Gastroesophageal sphincter (tissue), 4 donors: ENCODE data around the gene GRAMD4. TPM values are rescaled to one million over a fixed set of nuclear protein-coding genes. Genes with fewer than 3 reads are reported as not detected.

ENCODE experiments used
- ATAC-seq: fragments of 150-250 bp; one replicate; pipeline ENCODE4 v1.9.1; 2016; ENCODE audit warnings: mild to moderate bottlenecking, moderate library complexity
- H3K27ac ChIP-seq, 4 donors: fragments of 200-600 bp; sonication (generic) in 3 of 4; 1 replicate in 3 of 4; 2 replicates in 1 of 4; pipeline ENCODE4 v1.5.1; 2016 to 2019
- H3K27me3 ChIP-seq: fragments of 200-600 bp; sonication (generic); one replicate; pipeline ENCODE4 v1.5.1; 2019
- H3K36me3 ChIP-seq, 2 donors: fragments of 200-600 bp; sonication (generic); one replicate each; pipeline ENCODE4 v1.5.1; 2019; ENCODE audit warnings: control low read depth in 1 of 2
- H3K4me1 ChIP-seq, 3 donors: fragments of 200-600 bp; sonication (generic); 1 replicate in 2 of 3; 2 replicates in 1 of 3; pipeline ENCODE4 v1.5.1; 2016 to 2019; ENCODE audit warnings: control low read depth in 2 of 3
- H3K4me3 ChIP-seq, 2 donors: fragments of 200-600 bp; sonication (generic); one replicate each; pipeline ENCODE4 v1.5.1; 2019; ENCODE audit warnings: mild to moderate bottlenecking in 1 of 2, moderate library complexity in 1 of 2
- H3K9me3 ChIP-seq, 3 donors: fragments of 200-600 bp; sonication (generic); one replicate each; pipeline ENCODE4 v1.5.1; 2017 to 2019; ENCODE audit warnings: control low read depth in 2 of 3
- EP300 ChIP-seq: sonication (generic); formaldehyde crosslinking; IDR thresholded peaks from one replicate; pipeline ENCODE4 v1.6.1; 2017; ENCODE audit warnings: antibody characterized with exemption, mild to moderate bottlenecking
- POLR2A ChIP-seq, 2 donors: fragments of 450-650 bp; IDR thresholded peaks; one replicate each; pipeline ENCODE4 v1.6.1; 2017; ENCODE audit warnings: antibody characterized with exemption in 2 of 2, mild to moderate bottlenecking in 2 of 2, moderate library complexity in 1 of 2
- POLR2AphosphoS5 ChIP-seq: sonication (generic); formaldehyde crosslinking; IDR thresholded peaks from one replicate; pipeline ENCODE4 v1.6.1; 2017; ENCODE audit warnings: antibody characterized with exemption
- WGBS, 2 donors: methylation state at CpG; one replicate each; pipeline ENCODE4 v1.1.5; 2018; ENCODE audit warnings: low coverage in 1 of 2; 5-methylcytosine and 5-hydroxymethylcytosine counted together
- total RNA-seq, 4 donors: library from RNA; depleted of rRNA; stranded (reverse); fragments of >200 nt; gene quantifications; one replicate each; pipeline ENCODE4 v1.1.0, GENCODE V29; 2016
- TF ChIP-seq, protein P1 (sequence below), 4 experiments: fragments of 200-600 bp in 2 of 4; fragments of 450-650 bp in 2 of 4; sonication (generic) in 1 of 4; IDR thresholded peaks; one replicate each; pipeline ENCODE4 v1.5.1; 2017 to 2019; ENCODE audit warnings: antibody characterized with exemption in 4 of 4, mild to moderate bottlenecking in 2 of 4, moderate library complexity in 2 of 4

Gene GRAMD4
- total RNA-seq, 4 donors from 2014 or later, result 10.8 to 53.3 (median 33.2) TPM

DNA sequence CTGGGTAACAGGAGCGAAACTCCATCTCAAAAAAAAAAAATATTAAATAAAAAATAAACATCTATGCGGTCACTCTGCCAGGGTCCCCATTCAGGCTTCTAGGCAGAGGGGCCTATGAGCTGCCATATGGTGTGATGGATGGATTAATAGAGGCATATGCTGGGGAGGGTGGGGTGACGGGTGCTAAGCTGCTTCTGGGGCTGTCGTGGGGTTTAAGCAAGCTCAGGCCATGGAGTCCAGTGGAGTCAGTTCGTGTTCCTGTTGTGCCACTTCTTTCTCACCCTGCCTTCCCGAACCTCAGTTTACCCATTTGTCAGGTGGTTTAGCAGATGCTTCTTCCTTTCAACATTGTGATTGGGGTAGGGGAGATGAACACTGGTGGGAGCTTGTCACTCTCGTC, 9.0 kb upstream of the GRAMD4 start:
- WGBS, 2 donors, result 79 to 96% methylated on average over 3 to 7 of the region's 7 CpGs
- ATAC-seq, result no peak
- Histone ChIP-seq H3K4me3 (no peak overlapping the region), H3K27me3 (no peaks in the 10 kb centered on the region), H3K9me3 (no peaks in the 10 kb centered on the region), H3K27ac (no peak overlapping the region), H3K4me1 (peaks cover 0 to 28% (median 7%) of the 10 kb centered on the region in 3 donors), H3K36me3 (peaks cover 0 to 6% of the 10 kb centered on the region in 2 donors)
- no peak for TF ChIP-seq EP300
- no peak for TF ChIP-seq POLR2A (IDR thresholded peaks at IDR 0.05)
- TF ChIP-seq POLR2AphosphoS5, result no peak
- TF ChIP-seq, protein P1, sequence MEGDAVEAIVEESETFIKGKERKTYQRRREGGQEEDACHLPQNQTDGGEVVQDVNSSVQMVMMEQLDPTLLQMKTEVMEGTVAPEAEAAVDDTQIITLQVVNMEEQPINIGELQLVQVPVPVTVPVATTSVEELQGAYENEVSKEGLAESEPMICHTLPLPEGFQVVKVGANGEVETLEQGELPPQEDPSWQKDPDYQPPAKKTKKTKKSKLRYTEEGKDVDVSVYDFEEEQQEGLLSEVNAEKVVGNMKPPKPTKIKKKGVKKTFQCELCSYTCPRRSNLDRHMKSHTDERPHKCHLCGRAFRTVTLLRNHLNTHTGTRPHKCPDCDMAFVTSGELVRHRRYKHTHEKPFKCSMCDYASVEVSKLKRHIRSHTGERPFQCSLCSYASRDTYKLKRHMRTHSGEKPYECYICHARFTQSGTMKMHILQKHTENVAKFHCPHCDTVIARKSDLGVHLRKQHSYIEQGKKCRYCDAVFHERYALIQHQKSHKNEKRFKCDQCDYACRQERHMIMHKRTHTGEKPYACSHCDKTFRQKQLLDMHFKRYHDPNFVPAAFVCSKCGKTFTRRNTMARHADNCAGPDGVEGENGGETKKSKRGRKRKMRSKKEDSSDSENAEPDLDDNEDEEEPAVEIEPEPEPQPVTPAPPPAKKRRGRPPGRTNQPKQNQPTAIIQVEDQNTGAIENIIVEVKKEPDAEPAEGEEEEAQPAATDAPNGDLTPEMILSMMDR (IDR thresholded peaks at IDR 0.05), result no peak

DNA sequence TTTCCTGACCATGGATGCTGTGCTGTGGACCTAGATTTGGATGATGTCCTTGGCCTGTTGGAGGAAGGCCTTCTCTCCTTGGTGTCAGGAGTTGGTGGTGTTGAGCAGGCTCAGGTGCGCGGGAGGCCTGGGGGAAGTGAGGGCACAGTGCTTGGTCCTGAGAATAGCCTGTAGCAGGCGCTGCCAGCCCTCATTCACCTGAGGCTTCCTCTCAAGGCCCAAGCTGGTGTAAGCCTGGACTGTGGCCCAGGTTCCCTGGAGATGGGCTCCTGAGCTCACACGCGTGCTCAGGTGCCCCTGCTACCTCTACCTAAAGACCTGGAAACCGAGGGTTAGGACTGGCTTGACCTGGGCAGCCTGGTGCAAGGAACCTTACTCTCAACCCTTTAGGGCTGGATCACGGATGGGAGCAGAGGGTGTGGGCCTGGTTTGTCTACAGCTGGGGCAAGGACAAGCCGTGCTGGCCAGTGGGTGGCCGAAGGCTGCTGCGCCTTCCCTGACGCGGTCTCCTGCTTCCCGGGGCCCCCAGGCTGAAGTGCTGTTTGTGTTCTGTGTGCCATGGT, 7.8 kb upstream of the GRAMD4 start:
- H3K27me3 ChIP-seq, result no peaks in the 10 kb centered on the region
- peaks cover 0 to 6% of the 10 kb centered on the region in 2 donors for H3K36me3 ChIP-seq
- ATAC-seq, result peak; percentile 13
- H3K4me3 ChIP-seq, result no peak overlapping the region
- peak overlapping the region in 1 of 4 donors; percentile 21 for H3K27ac ChIP-seq
- WGBS, 2 donors, result 27% methylated on average over 3 of the region's 13 CpGs; no CpG with 5 or more reads in 1 of the 2 donors
- peaks cover 0 to 31% (median 7%) of the 10 kb centered on the region in 3 donors for H3K4me1 ChIP-seq
- H3K9me3 ChIP-seq, result no peaks in the 10 kb centered on the region
- TF ChIP-seq POLR2AphosphoS5, result no peak
- TF ChIP-seq POLR2A (IDR thresholded peaks at IDR 0.05), result no peak
- TF ChIP-seq EP300, result no peak
- TF ChIP-seq, protein P1 (IDR thresholded peaks at IDR 0.05), result no peak

DNA sequence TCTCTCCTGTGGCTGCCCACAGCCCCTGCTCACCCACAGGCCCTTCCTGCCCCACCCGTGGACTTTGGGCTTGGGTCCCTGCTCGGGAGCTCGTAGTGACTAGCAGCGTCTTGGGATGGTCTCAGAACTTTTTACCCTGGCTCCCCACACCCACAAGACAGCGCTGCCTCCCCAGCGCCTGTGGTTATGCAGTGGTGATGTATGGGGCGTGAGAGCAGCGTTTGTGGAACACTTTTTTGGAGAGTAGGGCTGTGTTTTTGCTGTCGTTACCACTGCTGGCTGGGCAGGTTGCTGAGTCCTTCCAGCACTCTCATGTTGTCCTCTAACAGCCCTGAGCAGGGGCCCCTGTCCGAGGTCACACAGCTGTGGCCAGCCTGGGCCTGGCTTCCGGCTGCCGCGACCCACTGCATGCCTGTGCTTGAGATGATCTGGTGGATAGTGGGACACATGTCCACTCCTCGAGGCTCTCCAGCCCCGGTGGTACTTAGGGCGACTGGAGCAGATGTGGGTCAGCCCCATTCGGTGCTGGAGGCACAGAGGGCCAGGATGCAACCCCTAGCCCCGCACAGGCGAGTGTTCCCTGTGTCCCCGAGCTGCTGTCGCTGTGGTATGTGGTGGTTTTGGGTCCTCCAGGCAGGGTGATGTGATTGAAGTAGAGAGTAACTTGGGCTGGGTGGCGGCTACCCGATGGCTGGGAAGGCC, 7.1 kb upstream of the GRAMD4 start:
- Histone ChIP-seq H3K27ac (peak overlapping the region in 2 of 4 donors; percentile 4 to 21), H3K27me3 (no peaks in the 10 kb centered on the region), H3K9me3 (no peaks in the 10 kb centered on the region), H3K4me1 (peaks cover 0 to 38% (median 10%) of the 10 kb centered on the region in 3 donors), H3K4me3 (no peak overlapping the region), H3K36me3 (peaks cover 0 to under 1% of the 10 kb centered on the region in 2 donors)
- TF ChIP-seq POLR2A (IDR thresholded peaks at IDR 0.05) (no peak), EP300 (no peak), POLR2AphosphoS5 (no peak)
- TF ChIP-seq, protein P1 (IDR thresholded peaks at IDR 0.05), result no peak
- 53 to 82% methylated on average over 3 of the region's 23 CpGs for WGBS, 2 donors
- peak; percentile 16 for ATAC-seq

DNA sequence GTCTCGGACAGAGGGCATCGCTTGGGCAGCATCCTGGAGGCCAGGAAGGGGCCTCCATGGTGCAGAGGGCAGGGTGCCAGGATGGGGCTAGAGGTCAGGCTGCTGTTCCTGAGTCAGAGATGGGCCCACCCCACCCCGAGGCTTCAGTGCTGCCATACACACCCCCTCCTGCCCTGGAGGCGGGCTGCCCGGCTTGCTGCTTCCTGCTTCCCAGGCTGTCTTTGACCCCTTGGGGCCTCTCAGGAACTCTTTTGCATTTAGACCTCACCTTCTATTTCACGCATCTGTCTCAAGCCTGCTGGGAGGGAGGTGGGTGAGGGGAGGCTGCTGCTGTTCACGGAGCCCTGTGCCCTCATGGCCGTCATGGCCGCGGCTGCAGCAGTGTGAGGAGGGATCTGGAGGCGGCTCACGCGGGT, 6.6 kb upstream of the GRAMD4 start:
- WGBS, 2 donors, result 59 to 89% methylated on average over 6 to 13 of the region's 13 CpGs
- no peaks in the 10 kb centered on the region for H3K9me3 ChIP-seq
- H3K36me3 ChIP-seq, result no peaks in the 10 kb centered on the region
- H3K27ac ChIP-seq, result peak overlapping the region in 2 of 4 donors; percentile 4 to 21
- H3K4me3 ChIP-seq, result no peak overlapping the region
- TF ChIP-seq EP300 (no peak), POLR2AphosphoS5 (no peak), POLR2A (IDR thresholded peaks at IDR 0.05) (no peak)
- TF ChIP-seq, protein P1 (IDR thresholded peaks at IDR 0.05), result no peak
- ATAC-seq, result no peak
- H3K27me3 ChIP-seq, result no peaks in the 10 kb centered on the region
- peaks cover 0 to 43% (median 10%) of the 10 kb centered on the region in 3 donors for H3K4me1 ChIP-seq
